Heart right ventricle (tissue), 16 donors: ENCODE results near the gene MYLK3. TPM values are rescaled to one million over a fixed set of nuclear protein-coding genes. Genes with fewer than 3 reads are reported as not detected.

Source experiments
- ATAC-seq, 8 donors: fragments of 200-7000 bp; cut with Tn5 transposase; one replicate each; pipeline ENCODE4 v1.9.1; 2020; ENCODE audit warnings: mild to moderate bottlenecking in 8 of 8, moderate library complexity in 8 of 8, moderate number of reproducible peaks in 1 of 8
- DNase-seq, 2 donors: peaks; one replicate each; pipeline ENCODE4 v3.0.0-alpha.2; 2020
- H3K27ac ChIP-seq, 10 donors: fragments of 200-600 bp; sonication (generic) in 2 of 10; one replicate each; pipeline versions ENCODE4 v1.5.0 to v1.8.0; 2020 to 2022; ENCODE audit warnings: mild to moderate bottlenecking in 3 of 10
- H3K27me3 ChIP-seq, 7 donors: fragments of 200-600 bp; one replicate each; pipeline ENCODE4 v1.8.0; 2021 to 2022; ENCODE audit warnings: mild to moderate bottlenecking in 2 of 7
- H3K36me3 ChIP-seq, 9 donors: fragments of 200-600 bp; sonication (generic) in 1 of 9; one replicate each; pipeline versions ENCODE4 v1.5.0 to v1.8.0; 2020 to 2022; ENCODE audit warnings: mild to moderate bottlenecking in 2 of 9
- H3K4me1 ChIP-seq, 9 donors: fragments of 200-600 bp; sonication (generic) in 1 of 9; one replicate each; pipeline versions ENCODE4 v1.5.0 to v1.8.0; 2020 to 2022; ENCODE audit warnings: mild to moderate bottlenecking in 4 of 9
- H3K4me3 ChIP-seq, 10 donors: fragments of 200-600 bp; sonication (generic) in 2 of 10; one replicate each; pipeline versions ENCODE4 v1.5.0 to v1.8.0; 2020 to 2022; ENCODE audit warnings: mild to moderate bottlenecking in 7 of 10, moderate library complexity in 2 of 10
- H3K9me3 ChIP-seq, 11 donors: fragments of 200-600 bp in 10 of 11; sonication (generic) in 2 of 11; one replicate each; pipeline versions ENCODE4 v1.5.0 to v1.8.0; 2013 to 2022; ENCODE audit warnings: mild to moderate bottlenecking in 2 of 11, control low read depth in 1 of 11, moderate library complexity in 1 of 11
- CTCF ChIP-seq, 9 donors: fragments of 200-600 bp; sonication (generic) in 2 of 9; IDR thresholded peaks; one replicate each; pipeline versions ENCODE4 v1.5.0 to v1.8.0; 2021 to 2022; ENCODE audit warnings: antibody characterized with exemption in 9 of 9, mild to moderate bottlenecking in 5 of 9, moderate library complexity in 1 of 9
- WGBS, 2 donors: extraction: QIAGEN DNeasy Blood & Tissue Kit; methylation state at CpG; one replicate each; pipeline ENCODE4 v1.1.7; 2013; ENCODE audit warnings: inconsistent platforms in 1 of 2; 5-methylcytosine and 5-hydroxymethylcytosine counted together
- intact Hi-C, 10 donors: fragments of 100-400 bp; cut with DNase I; formaldehyde crosslinking; loops; one replicate each; pipeline versions ENCODE4 v1.11.1 to v1.14.2; 2022
- polyA plus RNA-seq, 2 donors: library from polyadenylated mRNA; stranded (reverse); fragments of 200-250 nt; gene quantifications; one replicate each; pipeline ENCODE4 v1.2.3, GENCODE V29; 2013
- total RNA-seq, 10 donors: library from RNA; stranded (reverse); fragmentation: NEBNext Ultra II Directional in 3 of 10; extraction: Animal tissue kit (Norgen Biotek cat#: 25700) in 3 of 10; gene quantifications; one replicate each; pipeline versions ENCODE4 v1.2.1 to v1.2.4, GENCODE V29; 2021 to 2023
- donor health status: Arrhythmogenic right ventricular cardiomyopathy.
- donor health status: ischemic (EF 13 %, LVEDD 7.1; RV severe dilation, severe dysfunction).
- donor health status: healthy with polysubstance abuse.
- donor health status: DM: no; HTN: yes; CAD: no.
- donor health status: DM: no; HTN: no; CAD: no.
- donor health status: ischemic (EF 25% LVEDD 6.9; RV normal size, moderate dysfunction).
- donor health status: ischemic (EF 25% LVEDD 5.7; RV mildly dilated, moderate dysfunction).
- donor health status: healthy.
- donor health status: DM: yes; HTN: yes; CAD: no.
- donor health status: Ischemic cardiomyopathy.
- donor health status: ischemic (EF 35%, LVEDD 5.7; RV mildly dilated, moderate dysfunction).
- donor health status: nonischemic (EF 11% LVEDD 7.7; RV severe dilation, severe dysfunction).
- donor health status: DM: yes; HTN: yes; CAD: no.
- donor health status: PGD.
- donor health status: ischemic (EF 29% LVEDD 5.4; RV normal size, mild dysfunction).
- donor health status: nonischemic (EF 23%, LVEDD 6.1; RV moderate dilation, normal function).

MYLK3 gene
- total and polyA plus RNA-seq, 12 donors: 63.5 to 458 (median 256) TPM

- ATAC-seq (no peak), DNase-seq (no peak)
- H3K27ac ChIP-seq: peak overlapping the region; percentile 70 to 91 (median 83)
- no peaks in the 10 kb centered on the region for H3K9me3 ChIP-seq
- no peaks in the 10 kb centered on the region for H3K36me3 ChIP-seq
- peaks cover 0 to 53% (median 15%) of the 10 kb centered on the region in 9 donors for H3K4me1 ChIP-seq
- peaks cover 0 to 16% (median 0%) of the 10 kb centered on the region in 7 donors for H3K27me3 ChIP-seq
- intact Hi-C loops: loop anchor here in 2 of 10 donors (2.0 to 5.0 kb wide), 2 partner anchors 17 to 43 kb away; no protein-coding TSS in a partner anchor
- TF ChIP-seq CTCF (IDR thresholded peaks at IDR 0.05): no peak
- peak overlapping the region in 9 of 10 donors; percentile 27 to 42 (median 34) for H3K4me3 ChIP-seq
- WGBS, 2 donors: 86 to 88% methylated on average over 5 of the region's 5 CpGs
These were observed 11.2 kb upstream of the MYLK3 start for GRCh38 chr16:46759309-46759708.

- Histone ChIP-seq H3K27ac (peak overlapping the region; percentile 53 to 91 (median 86)), H3K36me3 (no peaks in the 10 kb centered on the region), H3K9me3 (no peaks in the 10 kb centered on the region), H3K27me3 (peaks cover 0 to 16% (median 0%) of the 10 kb centered on the region in 7 donors), H3K4me3 (peak overlapping the region in 6 of 10 donors; percentile 3 to 37 (median 26)), H3K4me1 (peaks cover 0 to 62% (median 12%) of the 10 kb centered on the region in 9 donors)
- ATAC-seq: peak; percentile 82 to 91 (median 88)
- peak; percentile 78 to 87 for DNase-seq
- WGBS, 2 donors: 15 to 18% methylated on average over 21 of the region's 21 CpGs
- peak in 5 of 9 donors; percentile 11 to 54 (median 52) for TF ChIP-seq CTCF (IDR thresholded peaks at IDR 0.05)
- intact Hi-C loops: loop anchor here in 3 of 10 donors (1.0 to 5.0 kb wide), 3 partner anchors 9 to 45 kb away; partner anchors contain the start of gene MYLK3 (in 2 of the 3)
These were observed 9.4 kb upstream of the MYLK3 start for GRCh38 chr16:46757339-46758050.

GRCh38 chr16:46756772-46757171 lies 8.6 kb upstream of the MYLK3 start:
- 28 to 50% methylated on average over 11 of the region's 11 CpGs for WGBS, 2 donors
- Histone ChIP-seq H3K36me3 (no peaks in the 10 kb centered on the region), H3K27me3 (peaks cover 0 to 16% (median 0%) of the 10 kb centered on the region in 7 donors), H3K27ac (peak overlapping the region; percentile 53 to 91 (median 86)), H3K9me3 (no peaks in the 10 kb centered on the region), H3K4me1 (peaks cover 0 to 65% (median 12%) of the 10 kb centered on the region in 9 donors), H3K4me3 (peak overlapping the region in 6 of 10 donors; percentile 3 to 37 (median 26))
- DNase-seq (peak in 1 of 2 donors; percentile 35), ATAC-seq (peak in 7 of 8 donors; percentile 10 to 40 (median 28))
- intact Hi-C loops: loop anchor here in 2 of 10 donors (1.0 to 5.0 kb wide), 2 partner anchors 8 to 46 kb away; partner anchors contain the start of gene MYLK3 (in 2 of the 2)
- TF ChIP-seq CTCF (IDR thresholded peaks at IDR 0.05): no peak

- intact Hi-C loops: no loop called here
- H3K4me1 ChIP-seq: peaks cover 5 to 77% (median 12%) of the 10 kb centered on the region in 9 donors
- H3K36me3 ChIP-seq: no peaks in the 10 kb centered on the region
- H3K27me3 ChIP-seq: peaks cover 0 to 4% (median 0%) of the 10 kb centered on the region in 7 donors
- no peak for TF ChIP-seq CTCF (IDR thresholded peaks at IDR 0.05)
- WGBS, 2 donors: 56 to 76% methylated on average over 5 of the region's 5 CpGs
- DNase-seq (no peak), ATAC-seq (no peak)
- H3K9me3 ChIP-seq: no peaks in the 10 kb centered on the region
- peak overlapping the region in 7 of 10 donors; percentile 5 to 91 (median 35) for H3K27ac ChIP-seq
- no peak overlapping the region for H3K4me3 ChIP-seq
These were observed 4.9 kb upstream of the MYLK3 start for GRCh38 chr16:46753015-46753414.
